Inflammatory macrophage treated with lipopolysaccharide for 1 hour (primary cell): ENCODE data around the gene CDKAL1.

Experiments
- DNase-seq, 2 donors: peaks; one replicate each; pipeline ENCODE4 v3.0.0-alpha.2; 2020 to 2022

CDKAL1 gene

DNA sequence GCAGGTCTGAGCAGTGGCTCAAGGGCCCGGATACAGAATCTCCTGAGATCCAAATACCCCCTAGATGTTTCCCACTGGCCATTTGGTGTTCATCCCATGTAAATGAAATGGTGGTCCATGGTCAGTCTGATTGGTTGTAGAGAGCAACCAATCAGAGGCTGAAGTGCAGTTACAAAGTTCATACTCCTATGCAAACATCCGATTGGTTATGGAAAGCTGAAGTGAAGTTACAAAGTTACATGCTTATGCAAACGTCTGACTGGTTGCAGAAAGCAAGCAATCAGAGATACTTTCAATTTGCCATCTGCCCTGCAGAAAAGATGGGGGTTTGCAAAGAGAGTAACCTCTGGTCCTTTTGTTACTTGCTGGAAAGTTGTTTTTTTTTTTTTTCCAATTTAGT lies 313.6 kb downstream of the CDKAL1 start:
- DNase-seq = no peak

DNA sequence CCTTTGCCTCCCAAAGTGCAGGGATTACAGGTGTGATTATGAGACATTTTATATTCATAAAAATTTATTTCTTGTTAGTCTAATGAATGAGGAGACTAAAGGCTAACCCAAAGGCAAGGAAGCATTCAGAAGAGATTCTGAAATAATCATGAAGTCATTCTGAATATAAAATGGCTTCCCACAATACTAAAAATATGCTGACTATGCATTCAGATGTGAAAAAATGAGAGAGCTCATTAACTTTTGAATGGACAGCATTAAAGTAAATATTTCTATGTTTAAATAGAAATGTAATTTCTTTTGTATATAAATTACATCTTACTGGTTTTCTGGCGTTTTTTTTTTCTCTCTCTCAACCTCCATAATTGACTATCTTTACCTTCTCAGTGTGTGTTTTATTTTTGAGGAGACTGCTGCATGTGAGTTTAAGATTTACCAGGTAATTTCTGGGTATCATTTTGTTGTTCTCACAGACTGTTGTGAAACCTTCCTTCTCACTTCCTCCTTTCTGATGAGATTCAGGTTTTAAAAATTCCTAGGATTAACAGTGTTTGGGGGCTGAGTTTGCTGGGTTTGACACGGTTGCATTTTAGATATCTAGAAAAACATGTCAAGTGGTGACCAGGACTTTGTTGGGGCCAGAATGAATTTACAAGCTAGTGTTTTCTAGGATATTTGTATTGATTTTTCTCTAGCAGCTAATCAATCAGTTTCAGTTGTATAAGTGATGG lies 316.6 kb downstream of the CDKAL1 start:
- no peak for DNase-seq

DNA sequence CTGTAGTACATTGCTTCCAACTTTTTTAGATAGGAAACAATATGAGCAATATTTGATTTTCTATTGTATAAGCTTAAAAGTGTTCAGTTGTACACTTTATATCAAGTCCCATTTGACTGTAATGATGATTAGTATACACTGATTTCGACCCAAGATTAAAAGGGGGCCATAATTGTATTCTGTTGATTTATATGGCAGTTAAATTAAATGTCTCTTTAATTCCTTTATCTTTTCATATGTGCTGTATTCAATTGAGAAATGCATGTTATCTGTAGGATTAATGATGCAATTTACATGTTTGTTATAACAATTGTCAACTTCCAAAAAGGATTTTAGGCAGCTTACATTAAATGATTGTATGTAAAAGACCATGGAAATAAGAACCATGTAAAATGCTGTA lies 317.5 kb downstream of the CDKAL1 start:
- DNase-seq = no peak

DNA sequence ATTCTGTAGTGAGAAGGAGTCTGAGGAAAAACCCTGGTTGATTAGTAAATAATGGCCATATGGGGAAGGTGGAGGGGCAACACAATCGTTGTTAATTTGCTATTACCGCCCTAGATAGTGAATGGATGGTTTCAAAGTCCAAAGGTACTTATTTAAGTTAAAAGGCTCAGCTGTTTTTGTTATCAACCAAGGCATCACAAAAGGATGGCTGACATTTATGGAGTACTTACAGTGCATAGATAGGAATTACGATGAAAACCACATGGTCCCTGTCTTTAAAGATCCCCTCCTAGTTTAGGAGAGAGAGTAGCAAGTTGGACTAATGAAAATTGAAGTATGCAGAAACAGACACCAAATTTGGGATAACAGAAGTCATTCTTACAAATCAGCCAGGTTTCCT lies 319.6 kb downstream of the CDKAL1 start:
- DNase-seq = no peak

DNA sequence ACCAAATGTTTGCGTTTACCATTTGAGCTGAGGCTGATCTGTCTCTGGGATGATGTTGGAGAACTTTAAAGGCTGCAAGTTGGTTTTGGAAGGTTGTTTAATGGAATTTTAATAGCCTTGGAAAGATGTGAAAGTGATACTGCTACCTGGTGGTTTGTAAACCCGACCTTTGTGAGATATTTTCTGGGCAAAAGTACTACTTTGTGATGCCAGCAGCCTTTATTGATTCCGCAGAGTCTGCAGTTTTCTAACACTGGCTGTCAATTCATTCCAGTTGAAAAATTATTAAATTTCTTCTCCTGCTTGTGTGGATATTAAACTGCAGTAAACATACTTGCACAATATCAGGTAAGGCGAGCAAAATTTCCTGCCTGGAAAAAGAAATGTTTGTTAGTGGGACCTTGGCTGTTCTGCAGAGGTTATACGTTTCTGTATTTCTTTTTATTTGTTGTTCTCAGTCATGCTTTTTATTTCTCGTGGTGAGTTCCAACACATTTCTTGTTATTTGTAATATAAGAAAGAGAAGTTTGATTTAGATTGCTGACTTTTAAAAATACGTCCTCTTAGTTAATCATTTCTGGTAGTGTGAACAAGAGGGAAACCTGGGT lies 322.5 kb downstream of the CDKAL1 start:
- no peak for DNase-seq

DNA sequence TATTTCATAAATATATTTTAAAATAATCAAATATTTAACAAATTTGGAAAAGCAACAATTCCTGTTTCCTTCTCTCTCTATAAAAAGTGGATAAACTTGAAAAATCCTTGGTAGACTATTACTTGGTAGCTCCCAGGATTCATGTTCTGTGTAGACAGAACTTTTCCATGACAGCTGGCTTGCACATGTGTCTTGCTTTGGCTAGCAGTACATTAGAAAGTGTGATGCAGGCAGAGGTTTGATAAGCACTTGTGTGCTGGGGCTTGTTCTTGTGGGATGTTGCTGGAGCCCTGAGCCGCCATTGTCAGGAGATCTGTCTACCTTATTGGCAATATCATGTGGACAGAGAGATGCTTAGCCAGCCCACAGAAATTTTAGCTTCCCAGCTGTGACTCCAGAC lies 327.2 kb downstream of the CDKAL1 start:
- no peak for DNase-seq

DNA sequence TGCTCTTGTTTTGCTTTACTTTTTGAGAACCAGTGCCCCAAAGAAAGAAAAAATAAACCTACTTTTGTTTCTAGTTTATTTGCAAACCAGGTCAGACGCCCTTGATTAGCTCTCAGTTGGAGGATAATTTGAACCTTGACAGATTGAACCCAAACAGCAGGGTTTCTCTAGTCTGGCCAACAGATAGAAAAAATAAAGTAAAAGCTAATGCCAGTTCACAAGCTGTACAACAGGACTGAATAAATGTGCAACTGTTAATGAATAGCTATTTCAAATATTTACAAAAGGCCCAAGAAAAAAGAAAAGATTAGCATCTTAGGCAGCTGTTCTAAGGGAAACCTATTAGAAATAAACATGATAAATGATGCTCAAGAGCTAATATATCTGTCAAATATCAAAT lies 331.8 kb downstream of the CDKAL1 start:
- DNase-seq = no peak

DNA sequence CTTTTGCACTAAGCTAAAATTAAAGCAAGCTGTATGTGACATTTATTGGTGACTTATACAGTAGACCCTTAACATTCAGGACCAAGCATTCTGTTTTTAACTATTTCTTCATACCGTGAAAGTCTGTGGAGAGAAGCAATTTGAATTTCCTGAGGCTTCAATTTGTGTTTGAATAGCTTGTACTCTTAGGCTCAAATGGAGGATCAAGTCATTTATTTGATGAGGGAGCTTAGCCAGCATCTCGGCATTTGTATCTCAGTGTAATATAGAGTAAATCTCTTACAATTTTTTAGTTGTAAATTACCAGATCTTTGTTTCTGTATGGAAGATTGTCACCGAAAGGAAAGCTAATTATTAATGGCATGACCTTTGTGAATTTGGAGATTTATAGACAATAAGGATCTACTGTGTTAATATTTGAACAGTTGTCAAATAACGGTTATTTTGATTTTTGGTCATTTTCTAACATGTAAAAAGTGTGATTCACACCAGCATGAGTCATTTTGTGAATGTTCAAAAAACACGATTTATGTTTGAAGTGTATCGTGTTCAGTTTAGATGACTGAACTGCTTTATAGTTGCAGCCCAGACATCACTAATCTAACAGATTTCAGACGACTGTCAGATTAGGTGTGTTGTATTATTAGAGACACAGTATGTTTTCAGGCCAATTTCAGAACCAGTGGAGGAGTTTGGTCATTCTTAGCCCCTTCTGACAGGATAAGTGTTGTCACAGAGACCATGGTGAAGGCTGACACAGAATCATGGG lies 332.9 kb downstream of the CDKAL1 start:
- no peak for DNase-seq

DNA sequence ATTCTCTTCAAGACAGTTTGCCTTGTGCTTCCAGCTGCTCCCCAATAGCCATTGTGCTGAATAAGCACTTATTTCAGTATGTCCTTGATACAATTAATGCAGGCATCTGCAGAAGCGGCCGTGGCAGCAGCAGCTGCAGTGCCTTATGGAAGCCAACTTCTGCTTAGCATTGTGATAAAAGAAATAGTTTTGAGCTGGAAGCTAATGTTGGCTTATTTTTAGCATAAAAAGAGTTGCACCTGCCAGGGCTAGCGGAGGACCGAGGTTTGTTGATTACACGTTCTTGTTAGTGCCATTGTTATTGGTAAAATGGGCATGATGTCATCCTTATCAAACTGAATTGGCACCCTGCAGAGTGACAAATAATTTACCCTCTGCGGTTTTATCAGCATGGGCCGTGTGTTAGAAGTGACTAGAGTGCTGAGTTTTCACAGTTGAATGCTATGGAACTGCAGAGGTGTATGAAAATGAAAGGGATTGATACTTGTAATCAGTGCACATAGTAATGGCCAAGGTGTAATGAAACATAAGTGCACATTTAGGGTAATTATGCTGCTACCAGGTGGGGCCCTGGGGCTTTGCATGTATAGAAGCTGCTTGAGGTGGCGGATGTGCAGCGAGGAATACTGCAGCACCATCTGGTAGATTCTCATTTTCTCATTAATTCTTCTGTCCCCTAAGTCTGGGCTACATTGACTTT lies 334.3 kb downstream of the CDKAL1 start:
- DNase-seq = no peak

DNA sequence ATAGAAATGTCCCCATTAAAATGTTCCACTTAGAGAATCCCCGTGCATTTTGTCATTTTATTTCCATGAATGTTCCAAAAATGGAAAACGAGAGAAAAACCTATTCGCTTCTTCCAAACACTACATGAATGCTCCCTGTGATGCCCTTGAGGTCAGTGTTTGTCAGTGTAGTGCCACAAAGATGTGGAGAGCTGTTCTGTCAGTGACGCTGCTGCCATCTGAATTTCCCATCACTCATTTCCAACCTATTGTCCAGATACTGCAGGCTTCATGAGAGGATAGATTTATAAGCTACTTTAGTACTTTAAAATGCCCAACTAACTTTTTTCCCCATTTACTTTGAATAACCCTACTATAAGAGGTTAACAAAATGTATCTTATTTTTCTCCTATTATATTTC lies 335.8 kb downstream of the CDKAL1 start:
- DNase-seq = no peak

DNA sequence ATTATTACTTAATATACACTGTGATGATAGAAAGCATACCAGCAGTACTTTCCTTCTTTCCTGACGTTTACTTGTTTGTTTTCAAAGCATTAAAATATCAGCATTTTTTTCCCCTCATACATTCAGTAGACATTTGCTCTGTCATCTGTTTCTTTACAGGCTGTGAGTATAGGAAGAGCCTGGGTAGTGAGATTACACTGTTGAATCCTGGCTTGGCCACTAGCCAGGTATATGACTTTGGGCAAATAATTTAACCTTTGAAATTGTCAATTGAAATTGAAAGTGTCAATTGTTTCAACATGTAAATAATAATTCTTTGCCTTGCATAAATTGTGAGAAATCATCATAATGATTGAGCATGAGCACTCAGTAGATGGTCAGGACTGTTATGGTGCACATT lies 336.2 kb downstream of the CDKAL1 start:
- DNase-seq = no peak

DNA sequence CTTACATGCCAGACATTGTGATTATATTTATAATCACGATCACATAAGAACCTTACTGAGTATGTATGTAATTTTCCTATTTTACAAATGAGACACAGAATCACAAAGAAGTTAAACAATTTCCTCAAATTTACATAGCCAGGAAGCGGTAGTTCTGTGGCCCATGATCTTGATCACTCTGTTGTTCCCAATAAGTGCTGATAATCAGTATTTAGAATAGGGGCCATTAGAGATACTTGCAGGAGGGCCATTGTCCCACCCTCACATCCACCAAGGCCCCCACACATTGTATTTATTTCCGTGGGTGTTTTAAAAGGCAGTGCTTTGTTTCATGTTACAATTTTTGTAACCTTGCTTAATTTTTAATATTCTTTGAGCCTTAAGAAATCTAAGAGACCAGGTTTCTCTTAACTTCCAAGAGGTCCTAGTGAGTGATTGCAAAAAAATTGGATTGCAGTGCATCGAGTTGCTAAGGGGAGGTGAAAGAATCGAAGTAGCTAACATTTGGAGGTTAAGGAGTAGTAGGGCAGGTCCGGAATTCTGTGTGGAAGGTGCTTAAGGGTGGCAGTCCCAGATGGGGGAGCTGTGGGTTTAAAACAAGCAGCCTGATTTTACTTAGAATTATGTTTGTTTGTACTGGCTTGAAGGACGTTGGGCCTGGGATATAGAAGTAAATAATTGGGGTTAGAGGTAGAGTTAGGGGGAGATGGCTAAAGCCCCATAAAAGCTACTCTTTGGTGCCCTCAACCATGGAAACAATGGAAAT lies 339.4 kb downstream of the CDKAL1 start:
- no peak for DNase-seq

DNA sequence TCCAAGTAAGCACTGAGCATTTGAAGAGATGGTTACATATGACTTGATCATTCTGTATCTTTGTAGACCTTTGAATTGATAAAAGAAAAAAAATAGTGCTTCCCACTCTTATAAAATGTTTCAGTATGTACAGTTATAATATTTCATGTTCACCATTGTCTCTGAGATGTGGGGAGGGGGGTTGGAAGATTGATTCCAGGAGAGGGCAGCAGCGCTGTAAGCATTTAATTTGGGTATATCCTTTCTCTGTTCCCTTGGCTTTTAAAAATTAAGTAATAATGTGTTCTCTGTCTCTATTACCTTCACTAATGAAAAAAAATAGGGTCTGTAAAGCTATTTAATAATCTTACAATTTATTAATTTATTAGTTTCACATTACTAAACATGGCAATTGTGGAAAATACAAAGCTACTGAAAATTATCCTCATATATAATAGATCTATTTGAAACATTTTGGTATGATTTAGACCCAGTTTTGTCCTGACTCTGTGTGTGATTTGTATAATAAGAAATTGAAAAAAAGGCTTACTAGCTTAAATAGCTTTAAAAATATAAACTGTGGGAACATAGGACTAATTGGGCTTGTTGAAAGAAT lies 341.2 kb downstream of the CDKAL1 start:
- peak; percentile 5 to 22 for DNase-seq

DNA sequence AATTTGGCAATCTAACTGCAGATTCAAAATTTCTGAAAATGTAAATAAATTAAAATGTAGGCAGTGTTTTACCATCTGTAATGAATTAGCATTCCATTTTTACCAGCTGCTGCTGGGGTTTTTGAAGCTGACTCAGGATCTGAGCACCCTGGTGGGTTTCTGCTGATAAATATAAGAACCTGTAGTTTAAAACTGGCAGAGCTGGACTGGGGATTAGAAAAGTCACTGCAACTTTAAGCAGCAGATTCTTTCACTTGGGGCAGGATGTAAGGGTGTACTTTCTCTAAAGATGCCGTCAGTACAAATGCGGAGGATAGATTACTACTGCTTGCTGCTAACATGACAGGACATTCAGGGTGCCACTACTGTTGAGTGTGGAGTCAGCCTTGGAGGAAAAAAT lies 341.8 kb downstream of the CDKAL1 start:
- DNase-seq = no peak

DNA sequence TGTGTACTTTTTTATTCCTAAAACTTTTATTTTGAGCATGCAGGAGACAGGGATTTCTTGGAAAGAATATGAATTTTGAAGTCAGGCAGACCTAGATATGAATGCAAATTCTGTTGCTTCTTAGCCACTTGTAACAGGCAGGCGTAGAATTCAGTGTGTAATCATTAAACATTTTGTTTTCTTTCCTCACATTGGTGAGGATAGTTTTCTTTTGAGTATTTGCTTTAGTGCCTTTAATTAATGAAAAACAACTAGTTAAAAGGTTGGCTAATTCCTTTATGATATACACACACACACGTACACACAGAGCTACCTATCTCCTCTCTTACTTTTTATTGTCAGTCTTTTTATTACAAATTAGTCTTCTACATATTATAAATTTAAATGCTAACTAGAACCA lies 342.3 kb downstream of the CDKAL1 start:
- no peak for DNase-seq

DNA sequence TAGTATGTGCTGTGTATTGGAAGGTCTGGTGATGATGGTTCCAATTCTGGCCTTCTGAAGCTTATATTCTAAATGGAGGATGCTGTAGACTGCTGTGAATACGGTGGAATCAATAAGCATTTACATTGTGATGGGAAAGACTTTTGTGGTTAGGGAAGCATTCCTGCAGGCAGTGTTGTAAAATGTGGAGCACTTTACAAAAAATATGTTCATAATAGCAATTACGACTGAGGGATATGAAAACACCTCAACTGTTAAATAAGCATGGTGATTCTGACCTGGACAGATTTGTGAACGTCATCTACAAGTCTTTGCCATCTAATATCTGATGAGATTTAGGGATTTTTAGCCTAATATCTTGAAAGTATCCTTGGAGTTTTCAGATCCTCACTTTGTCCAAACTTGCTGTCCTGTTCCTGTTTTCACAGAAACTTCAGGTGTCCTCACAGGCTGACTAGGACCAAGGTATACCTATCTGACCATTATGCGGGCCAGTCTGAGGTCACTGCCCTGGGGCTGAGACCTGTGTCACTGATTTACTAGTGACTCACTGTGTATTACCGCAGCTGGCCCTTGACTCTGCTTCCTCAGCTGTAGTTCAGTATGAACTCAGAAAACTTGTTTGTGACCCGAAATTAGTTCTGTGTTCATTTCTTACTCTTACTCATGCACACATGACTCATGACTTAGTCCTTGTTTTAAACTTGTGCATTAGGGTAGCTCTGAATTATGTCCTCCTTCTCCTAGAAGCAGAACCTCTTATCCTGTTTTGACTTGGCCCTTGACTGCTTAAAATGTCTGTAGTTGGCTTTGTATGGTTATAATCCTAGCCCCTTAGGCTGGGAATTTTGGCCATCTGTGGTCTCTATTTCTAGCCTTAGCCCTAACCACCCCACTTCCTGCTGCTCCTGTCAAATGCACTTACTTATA lies 343.0 kb downstream of the CDKAL1 start:
- DNase-seq = peak; percentile 67 to 94

DNA sequence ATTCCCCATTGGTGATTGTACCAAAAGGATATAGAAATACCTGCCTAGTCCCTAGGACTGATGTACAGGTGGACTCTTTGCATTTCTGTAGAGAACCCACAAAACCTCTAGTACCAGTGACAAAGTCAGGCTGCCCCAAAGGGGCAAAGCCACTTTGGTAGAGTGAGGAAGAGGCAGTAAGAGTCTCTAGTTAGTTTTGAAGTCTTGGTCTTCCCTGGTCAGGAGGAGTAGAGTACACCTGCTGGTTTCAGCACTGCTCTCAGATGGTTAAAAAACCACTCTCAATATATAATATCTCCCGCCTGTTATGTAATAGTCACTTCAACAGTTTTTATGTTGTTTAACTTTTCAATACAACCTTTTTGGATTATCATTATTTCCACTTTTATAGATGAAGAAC lies 344.9 kb downstream of the CDKAL1 start:
- no peak for DNase-seq

DNA sequence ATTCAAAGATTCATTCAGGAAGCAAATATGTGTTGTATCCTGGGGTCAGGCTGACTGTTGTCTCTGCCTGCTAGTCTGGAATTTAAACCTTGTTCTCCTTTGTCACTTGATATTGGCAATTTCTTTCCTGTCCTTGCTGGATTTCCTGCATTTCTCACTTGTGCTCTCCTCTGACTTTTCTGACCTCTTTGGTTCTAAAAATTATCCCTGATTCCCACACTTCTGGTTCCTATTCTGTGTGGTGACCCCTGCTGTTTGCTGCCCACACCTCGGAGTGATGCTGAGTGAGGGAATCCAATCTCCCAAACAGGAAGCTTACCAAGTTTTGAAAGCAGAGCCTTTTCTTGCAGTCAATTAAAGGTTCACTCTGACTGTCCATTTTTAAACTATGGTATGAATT lies 345.3 kb downstream of the CDKAL1 start:
- peak; percentile 40 to 81 for DNase-seq

DNA sequence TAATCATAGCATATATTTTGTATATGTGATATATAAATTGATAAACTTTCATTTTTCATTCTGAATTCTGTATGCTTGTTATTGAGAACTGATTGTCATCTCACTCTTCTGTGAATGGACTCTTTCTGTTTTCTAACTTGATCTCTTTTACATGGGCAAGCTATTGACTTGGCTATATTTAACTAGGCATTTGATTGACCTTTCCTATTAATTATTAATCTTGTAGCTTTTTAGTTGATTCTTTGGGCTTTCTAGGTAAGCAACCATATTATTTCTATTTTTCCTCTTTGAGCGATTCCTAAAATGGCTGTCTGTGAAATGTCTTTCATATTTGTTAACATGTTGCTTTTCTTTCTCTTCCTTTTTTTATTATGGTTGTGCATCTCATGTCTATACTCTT lies 347.1 kb downstream of the CDKAL1 start:
- DNase-seq = no peak

DNA sequence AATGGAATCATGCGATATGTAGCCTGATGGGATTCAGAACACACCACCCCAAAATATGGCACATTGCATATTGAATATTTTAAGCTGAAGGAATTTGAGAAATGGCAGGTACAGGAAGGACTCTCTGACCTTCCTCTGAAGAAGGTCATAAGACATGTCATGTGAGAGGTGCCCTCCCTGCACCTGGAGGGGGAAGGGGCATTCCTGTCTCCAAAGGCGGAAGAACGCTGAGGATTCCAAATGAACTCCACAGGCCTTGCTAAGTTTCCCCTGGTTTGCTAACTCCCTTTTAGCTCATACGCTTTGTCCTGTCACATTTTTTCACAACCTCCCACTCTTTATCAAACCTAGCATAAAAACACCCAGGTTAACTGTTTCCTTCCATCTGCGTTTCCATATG lies 347.8 kb downstream of the CDKAL1 start:
- no peak for DNase-seq

DNA sequence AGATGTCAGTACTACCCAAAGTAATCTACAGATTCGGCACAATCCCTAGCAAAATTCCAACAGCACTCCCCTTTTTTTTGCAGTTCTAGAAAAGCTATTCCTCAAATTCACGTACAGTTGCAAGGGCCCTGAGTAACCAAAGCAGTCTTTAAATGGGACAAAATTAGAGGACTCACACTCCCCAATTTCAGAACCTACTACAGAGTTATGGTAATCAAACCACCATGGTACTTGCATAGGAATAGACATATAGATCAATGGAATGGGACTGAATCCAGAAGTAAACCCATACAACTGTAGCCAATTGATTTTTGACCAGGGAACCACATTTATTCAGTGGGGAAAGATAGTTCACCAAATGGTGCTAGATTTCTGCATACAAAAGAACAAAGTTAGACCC lies 350.8 kb downstream of the CDKAL1 start:
- DNase-seq = no peak
